Testis (tissue), 3 donors: ENCODE results near the gene POLR3F. TPM values are rescaled to one million over a fixed set of nuclear protein-coding genes. Genes with fewer than 3 reads are reported as not detected.

ENCODE experiments used
- DNase-seq: peaks from one replicate; pipeline ENCODE4 v3.0.0-alpha.2; 2019
- H3K27ac ChIP-seq, 2 donors: fragments of 200-600 bp; sonication (generic); one replicate each; pipeline ENCODE4 v1.5.1; 2019
- H3K27me3 ChIP-seq: fragments of 200-600 bp; sonication (generic); one replicate; pipeline ENCODE4 v1.5.1; 2019
- H3K36me3 ChIP-seq: fragments of 200-600 bp; sonication (generic); one replicate; pipeline ENCODE4 v1.5.1; 2017; ENCODE audit warnings: low read depth; ENCODE audit errors: missing control alignments
- H3K4me1 ChIP-seq: fragments of 200-600 bp; sonication (generic); one replicate; pipeline ENCODE4 v1.5.1; 2019
- H3K4me3 ChIP-seq, 2 donors: fragments of 200-600 bp; sonication (generic); one replicate each; pipeline ENCODE4 v1.5.1; 2017 to 2019
- H3K9me3 ChIP-seq: fragments of 200-600 bp; sonication (generic); one replicate; pipeline ENCODE4 v1.5.1; 2017
- CTCF ChIP-seq, 3 experiments: fragments of 450-650 bp in 2 of 3; fragments of 200-600 bp in 1 of 3; sonication (generic) in 1 of 3; IDR thresholded peaks; one replicate each; pipeline ENCODE4 v1.5.1; 2016 to 2019; ENCODE audit warnings: antibody characterized with exemption in 3 of 3, mild to moderate bottlenecking in 2 of 3, moderate library complexity in 1 of 3
- POLR2A ChIP-seq: fragments of 450-650 bp; IDR thresholded peaks from one replicate; pipeline ENCODE4 v1.6.1; 2017; ENCODE audit warnings: antibody characterized with exemption, mild to moderate bottlenecking, moderate library complexity
- WGBS, 2 donors: methylation state at CpG; one replicate each; pipeline ENCODE4 v1.1.5; 2018; 5-methylcytosine and 5-hydroxymethylcytosine counted together
- intact Hi-C: fragments of 100-400 bp; cut with DNase I; formaldehyde crosslinking; loops from one replicate; pipeline ENCODE4 v1.15.1; 2023; ENCODE audit warnings: low total_unique reads
- polyA plus RNA-seq: library from polyadenylated mRNA; stranded (reverse); fragments of 350-450 nt; fragmentation: Illumina TruSeq; extraction: RNeasy Lipid Tissue Mini Kit (QIAGEN cat#74804); gene quantifications from one replicate; pipeline ENCODE4 v1.2.3, GENCODE V29; 2014; ENCODE audit warnings: low read depth, low replicate concordance; ENCODE audit not compliant: insufficient read depth
- total RNA-seq, 2 donors: library from RNA; depleted of rRNA; stranded (reverse); fragments of >200 nt; gene quantifications; one replicate each; pipeline ENCODE4 v1.2.3, GENCODE V29; 2016

The POLR3F gene
- total and polyA plus RNA-seq, 3 donors from 2014 or later = 14.8 to 17.5 (median 15.2) TPM

- intact Hi-C loops = no loop called here
- TF ChIP-seq POLR2A = no peak
- no peaks in the 10 kb centered on the region for H3K9me3 ChIP-seq
- 62 to 85% methylated on average over 6 of the region's 6 CpGs for WGBS, 2 donors
- no peaks in the 10 kb centered on the region for H3K27me3 ChIP-seq
- no peak overlapping the region for H3K27ac ChIP-seq
- H3K4me1 ChIP-seq = no peaks in the 10 kb centered on the region
- no peak overlapping the region for H3K4me3 ChIP-seq
- no peaks in the 10 kb centered on the region for H3K36me3 ChIP-seq
- peak; percentile 47 for DNase-seq
Measured at GRCh38 chr20:18431206-18431605, 36.0 kb upstream of the POLR3F start.

GRCh38 chr20:18436847-18437246 is 30.3 kb upstream of the POLR3F start:
- H3K27ac ChIP-seq = no peak overlapping the region
- H3K36me3 ChIP-seq = no peaks in the 10 kb centered on the region
- TF ChIP-seq POLR2A = no peak
- no peak for TF ChIP-seq CTCF (IDR thresholded peaks at IDR 0.05)
- no peak overlapping the region for H3K4me3 ChIP-seq
- intact Hi-C loops = no loop called here
- DNase-seq = no peak
- no peaks in the 10 kb centered on the region for H3K9me3 ChIP-seq
- no peaks in the 10 kb centered on the region for H3K4me1 ChIP-seq
- WGBS, 2 donors = 88 to 90% methylated on average over 2 of the region's 2 CpGs
- H3K27me3 ChIP-seq = no peaks in the 10 kb centered on the region

GRCh38 chr20:18440403-18440802 is 26.8 kb upstream of the POLR3F start:
- no peak for DNase-seq
- no peaks in the 10 kb centered on the region for H3K27me3 ChIP-seq
- H3K4me1 ChIP-seq = no peaks in the 10 kb centered on the region
- no peak overlapping the region for H3K27ac ChIP-seq
- 45 to 46% methylated on average over 1 of the region's 1 CpG for WGBS, 2 donors
- no peak overlapping the region for H3K4me3 ChIP-seq
- TF ChIP-seq POLR2A (no peak), CTCF (IDR thresholded peaks at IDR 0.05) (no peak)
- no peaks in the 10 kb centered on the region for H3K9me3 ChIP-seq
- intact Hi-C loops = no loop called here
- H3K36me3 ChIP-seq = no peaks in the 10 kb centered on the region

- intact Hi-C loops = no loop called here
- no peak for TF ChIP-seq POLR2A
- TF ChIP-seq CTCF (IDR thresholded peaks at IDR 0.05) = no peak
- no peak for DNase-seq
- Histone ChIP-seq H3K4me3 (no peak overlapping the region), H3K27me3 (no peaks in the 10 kb centered on the region), H3K27ac (no peak overlapping the region), H3K4me1 (no peaks in the 10 kb centered on the region), H3K9me3 (no peaks in the 10 kb centered on the region), H3K36me3 (no peaks in the 10 kb centered on the region)
- 45 to 74% methylated on average over 4 of the region's 4 CpGs for WGBS, 2 donors
Measured at GRCh38 chr20:18443886-18444285, 23.3 kb upstream of the POLR3F start.

- DNase-seq = no peak
- Histone ChIP-seq H3K4me1 (no peaks in the 10 kb centered on the region), H3K9me3 (no peaks in the 10 kb centered on the region), H3K27ac (no peak overlapping the region), H3K4me3 (no peak overlapping the region), H3K27me3 (no peaks in the 10 kb centered on the region), H3K36me3 (no peaks in the 10 kb centered on the region)
- TF ChIP-seq CTCF (IDR thresholded peaks at IDR 0.05) (no peak), POLR2A (no peak)
- intact Hi-C loops = no loop called here
- WGBS, 2 donors = 89 to 90% methylated on average over 3 of the region's 3 CpGs
Measured at GRCh38 chr20:18456600-18456999, 10.6 kb upstream of the POLR3F start.
